Adrenal gland (tissue), 12 donors: ENCODE data around the gene LGALS4. TPM values are rescaled to one million over a fixed set of nuclear protein-coding genes. Genes with fewer than 3 reads are reported as not detected.
"Not testable (repeated sequence)": the region's sequence is repeated elsewhere in the genome, so short reads cannot be mapped to it uniquely, and the experiment has no call there.

ENCODE experiments used
- DNase-seq, 7 donors: peaks; one replicate each; pipeline ENCODE4 v3.0.0-alpha.2; 2019 to 2020
- H3K27ac ChIP-seq, 5 donors: fragments of 200-600 bp; sonication (generic) in 4 of 5; 1 replicate in 3 of 5; 2 replicates in 2 of 5; pipeline versions ENCODE4 v1.5.1 to v1.8.0; 2016 to 2020; ENCODE audit warnings: mild to moderate bottlenecking in 1 of 5
- H3K27me3 ChIP-seq: fragments of 200-600 bp; 2 replicates; pipeline ENCODE4 v1.8.0; 2021
- H3K36me3 ChIP-seq, 2 donors: fragments of 200-600 bp; replicated peaks in 1 of 2; 1 replicate in 1 of 2; 2 replicates in 1 of 2; pipeline versions ENCODE4 v1.5.1 to v1.8.0; 2018 to 2022
- H3K4me1 ChIP-seq, 2 donors: fragments of 200-600 bp; replicated peaks in 1 of 2; 1 replicate in 1 of 2; 2 replicates in 1 of 2; pipeline versions ENCODE4 v1.5.1 to v1.8.0; 2018 to 2021
- H3K4me3 ChIP-seq, 4 donors: fragments of 200-600 bp; sonication (generic) in 3 of 4; one replicate each; pipeline ENCODE4 v1.5.1; 2016 to 2018
- H3K9me3 ChIP-seq, 3 donors: fragments of 200-600 bp; sonication (generic) in 1 of 3; replicated peaks in 1 of 3; 1 replicate in 2 of 3; 2 replicates in 1 of 3; pipeline versions ENCODE4 v1.5.1 to v1.8.0; 2016 to 2021
- POLR2A ChIP-seq, 2 donors: fragments of 450-650 bp; IDR thresholded peaks; one replicate each; pipeline ENCODE4 v1.6.1; 2017; ENCODE audit warnings: antibody characterized with exemption in 2 of 2, mild to moderate bottlenecking in 2 of 2, moderate library complexity in 1 of 2
- WGBS, 4 donors: extraction: QIAGEN DNeasy Blood & Tissue Kit in 2 of 4; methylation state at CpG; one replicate each; pipeline versions ENCODE4 v1.1.5 to v1.1.7; 2013 to 2017; 5-methylcytosine and 5-hydroxymethylcytosine counted together
- intact Hi-C, 2 donors: fragments of 100-400 bp; cut with DNase I; formaldehyde crosslinking; loops; one replicate each; pipeline versions ENCODE4 v1.14.1 to v1.15.0; 2022 to 2023
- polyA plus RNA-seq, 3 donors: library from polyadenylated mRNA; stranded (reverse); fragments of 200-250 nt in 2 of 3; fragments of 350-450 nt in 1 of 3; fragmentation: Illumina TruSeq in 1 of 3; extraction: RNeasy Lipid Tissue Mini Kit (QIAGEN cat#74804) in 1 of 3; gene quantifications; one replicate each; pipeline ENCODE4 v1.2.3, GENCODE V29; 2013 to 2014
- total RNA-seq, 9 donors: library from RNA; depleted of rRNA in 4 of 9; stranded (reverse); fragments of >200 nt in 4 of 9; fragments of 120-200 nt in 1 of 9; fragmentation: NEBNext Ultra II Directional in 1 of 9; extraction: Animal tissue kit (Norgen Biotek cat#: 25700) in 1 of 9; gene quantifications; one replicate each; pipeline versions ENCODE4 v1.1.0 to v1.2.4, GENCODE V29; 2013 to 2023
- TF ChIP-seq, protein P1 (sequence below), 6 experiments: fragments of 450-650 bp in 4 of 6; fragments of 200-600 bp in 2 of 6; sonication (generic) in 1 of 6; IDR thresholded peaks; 1 replicate in 5 of 6; 2 replicates in 1 of 6; pipeline versions ENCODE4 v1.5.1 to v1.8.0; 2016 to 2021; ENCODE audit warnings: antibody characterized with exemption in 6 of 6, mild to moderate bottlenecking in 2 of 6, moderate library complexity in 1 of 6
- donor health status: healthy with polysubstance abuse.
- donor health status: Bipolar disorder and iron deficiency.
- donor health status: DM: yes; HTN: yes; CAD: no.
- donor health status: DM: no; HTN: no; CAD: no.
- donor health status: DM: no; HTN: no; CAD: no.
- donor health status: DM: yes; HTN: yes; CAD: no.

Gene LGALS4
- total and polyA plus RNA-seq, 12 donors = 0.30 to 4.5 (median 1.5) TPM; not detected in 5

GRCh38 chr19:38813323-38813722 lies 578 bp upstream of the LGALS4 start:
- Histone ChIP-seq H3K27ac (no peak overlapping the region), H3K4me1 (no peaks in the 10 kb centered on the region), H3K4me3 (no peak overlapping the region), H3K36me3 (peaks cover 0 to 33% of the 10 kb centered on the region in 2 donors), H3K27me3 (no peaks in the 10 kb centered on the region), H3K9me3 (no peaks in the 10 kb centered on the region)
- no peak for TF ChIP-seq POLR2A (IDR thresholded peaks at IDR 0.05)
- TF ChIP-seq, protein P1, sequence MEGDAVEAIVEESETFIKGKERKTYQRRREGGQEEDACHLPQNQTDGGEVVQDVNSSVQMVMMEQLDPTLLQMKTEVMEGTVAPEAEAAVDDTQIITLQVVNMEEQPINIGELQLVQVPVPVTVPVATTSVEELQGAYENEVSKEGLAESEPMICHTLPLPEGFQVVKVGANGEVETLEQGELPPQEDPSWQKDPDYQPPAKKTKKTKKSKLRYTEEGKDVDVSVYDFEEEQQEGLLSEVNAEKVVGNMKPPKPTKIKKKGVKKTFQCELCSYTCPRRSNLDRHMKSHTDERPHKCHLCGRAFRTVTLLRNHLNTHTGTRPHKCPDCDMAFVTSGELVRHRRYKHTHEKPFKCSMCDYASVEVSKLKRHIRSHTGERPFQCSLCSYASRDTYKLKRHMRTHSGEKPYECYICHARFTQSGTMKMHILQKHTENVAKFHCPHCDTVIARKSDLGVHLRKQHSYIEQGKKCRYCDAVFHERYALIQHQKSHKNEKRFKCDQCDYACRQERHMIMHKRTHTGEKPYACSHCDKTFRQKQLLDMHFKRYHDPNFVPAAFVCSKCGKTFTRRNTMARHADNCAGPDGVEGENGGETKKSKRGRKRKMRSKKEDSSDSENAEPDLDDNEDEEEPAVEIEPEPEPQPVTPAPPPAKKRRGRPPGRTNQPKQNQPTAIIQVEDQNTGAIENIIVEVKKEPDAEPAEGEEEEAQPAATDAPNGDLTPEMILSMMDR (IDR thresholded peaks at IDR 0.05) = no peak
- 91 to 97% (median 92%) methylated on average over 6 of the region's 6 CpGs for WGBS, 4 donors
- no peak for DNase-seq
- intact Hi-C loops = no loop called here

GRCh38 chr19:38812009-38812840 lies 520 bp downstream of the LGALS4 start:
- H3K36me3 ChIP-seq = peaks cover 0 to 22% of the 10 kb centered on the region in 2 donors

GRCh38 chr19:38809592-38810252 lies 3.0 kb downstream of the LGALS4 start:
- Histone ChIP-seq H3K4me3 (no peak overlapping the region), H3K9me3 (no peaks in the 10 kb centered on the region), H3K36me3 (no peaks in the 10 kb centered on the region), H3K4me1 (no peaks in the 10 kb centered on the region), H3K27ac (no peak overlapping the region), H3K27me3 (no peaks in the 10 kb centered on the region)
- 94 to 97% (median 96%) methylated on average over 5 to 8 of the region's 8 CpGs for WGBS, 4 donors
- intact Hi-C loops = no loop called here
- DNase-seq = no peak
- TF ChIP-seq, protein P1 (IDR thresholded peaks at IDR 0.05) = no peak
- no peak for TF ChIP-seq POLR2A (IDR thresholded peaks at IDR 0.05)

More at GRCh38 chr19:38812009-38812840, 520 bp downstream of the LGALS4 start:
- no peaks in the 10 kb centered on the region for H3K9me3 ChIP-seq
- no peak overlapping the region for H3K4me3 ChIP-seq
- no peak for TF ChIP-seq POLR2A (IDR thresholded peaks at IDR 0.05)
- TF ChIP-seq, protein P1 (IDR thresholded peaks at IDR 0.05) = no peak
- no peak overlapping the region for H3K27ac ChIP-seq
- DNase-seq = no peak
- 85 to 89% (median 85%) methylated on average over 18 of the region's 18 CpGs for WGBS, 4 donors
- H3K27me3 ChIP-seq = no peaks in the 10 kb centered on the region
- intact Hi-C loops = no loop called here
- no peaks in the 10 kb centered on the region for H3K4me1 ChIP-seq

- H3K9me3 ChIP-seq = no peaks in the 10 kb centered on the region
- no peak for TF ChIP-seq POLR2A (IDR thresholded peaks at IDR 0.05)
- WGBS, 4 donors = 93 to 97% (median 94%) methylated on average over 15 to 17 of the region's 17 CpGs
- intact Hi-C loops = no loop called here
- no peaks in the 10 kb centered on the region for H3K36me3 ChIP-seq
- no peak for DNase-seq
- H3K27me3 ChIP-seq = no peaks in the 10 kb centered on the region
- no peak overlapping the region for H3K4me3 ChIP-seq
- H3K27ac ChIP-seq = no peak overlapping the region
- H3K4me1 ChIP-seq = no peaks in the 10 kb centered on the region
These were observed 4.0 kb downstream of the LGALS4 start for GRCh38 chr19:38808741-38809140.

GRCh38 chr19:38807374-38808098 lies 5.2 kb downstream of the LGALS4 start:
- H3K4me3 ChIP-seq, DNase-seq, H3K27me3 ChIP-seq, H3K27ac ChIP-seq, H3K36me3 ChIP-seq, H3K4me1 ChIP-seq, H3K9me3 ChIP-seq, intact Hi-C loops: not testable (repeated sequence)
- 84 to 89% (median 88%) methylated on average over 13 to 18 of the region's 18 CpGs for WGBS, 4 donors
